Measurements from ENCODE around the gene E2F6. TPM values are rescaled to one million over a fixed set of nuclear protein-coding genes. Genes with fewer than 3 reads are reported as not detected.

Gene E2F6
- polyA plus RNA-seq, 3 donors = 3.5 to 6.4 (median 3.7) TPM

DNA sequence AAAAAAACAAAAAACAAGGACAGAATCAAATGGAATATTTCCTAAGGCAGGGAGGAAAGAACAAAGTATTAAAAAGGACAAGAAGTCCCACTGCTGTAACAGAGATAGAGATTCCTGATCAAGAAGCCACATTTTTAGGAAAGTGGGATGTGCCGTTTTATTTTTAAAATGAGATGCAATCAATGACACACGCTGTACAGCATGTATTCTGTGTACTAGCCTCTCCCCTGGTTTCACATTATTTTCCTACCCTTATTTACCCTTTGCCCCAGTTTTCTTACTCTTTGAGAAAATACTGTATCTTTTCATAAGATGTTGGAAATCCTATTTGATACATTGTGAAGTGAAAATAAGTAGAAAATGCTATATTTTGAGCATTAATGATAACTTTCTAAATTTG is 45.8 kb downstream of the E2F6 start:
- WGBS (ENCODE audit: insufficient coverage) = no CpG with 5 or more reads among the region's 2 CpGs
- DNase-seq = no peak
- Histone ChIP-seq H3K27ac (ENCODE audit: low read depth in 1 of 2, low read length in 2 of 2) (no peak overlapping the region), H3K4me2 (replicated peaks; ENCODE audit: extremely low read depth, low read length, poor library complexity, severe bottlenecking) (no peak overlapping the region), H3K9me3 (replicated peaks in 1 of 2; ENCODE audit: control insufficient read depth in 1 of 2, insufficient read depth in 1 of 2, low read length in 2 of 2) (peaks cover 5 to 12% of the 10 kb centered on the region in 2 donors), H3K4me3 (replicated peaks in 1 of 3; ENCODE audit: low read depth in 2 of 3, low read length in 3 of 3) (no peak overlapping the region), H3K79me2 (ENCODE audit: insufficient read depth, low read length) (no peaks in the 10 kb centered on the region), H2AFZ (ENCODE audit: insufficient read depth, low read depth, low read length, poor library complexity, severe bottlenecking) (no peak overlapping the region), H3K36me3 (replicated peaks in 1 of 2; ENCODE audit: control insufficient read depth in 1 of 2, insufficient read depth in 2 of 2, low read length in 2 of 2) (no peaks in the 10 kb centered on the region), H3K27me3 (ENCODE audit: control insufficient read depth in 2 of 2, insufficient read depth in 2 of 2, low read length in 2 of 2) (peaks cover 0 to 4% of the 10 kb centered on the region in 2 donors), H3K4me1 (ENCODE audit: control insufficient read depth in 1 of 2, insufficient read depth in 2 of 2, low read length in 2 of 2) (no peaks in the 10 kb centered on the region), H4K20me1 (ENCODE audit: insufficient read depth, low read length) (no peaks in the 10 kb centered on the region), H3K9ac (ENCODE audit: insufficient read depth, low read length, poor library complexity, severe bottlenecking) (no peak overlapping the region)
- Mint-ChIP-seq H3K27ac (no peak overlapping the region), H3K4me1 (no peaks in the 10 kb centered on the region), H3K4me3 (no peak overlapping the region), H3K36me3 (no peaks in the 10 kb centered on the region), H3K9me3 (peaks cover 8 to 18% (median 11%) of the 10 kb centered on the region in 7 donors), H3K27me3 (ENCODE audit: low read depth in 3 of 3) (peaks cover 0 to 6% (median 2%) of the 10 kb centered on the region in 3 donors)
- TF ChIP-seq, protein P1, sequence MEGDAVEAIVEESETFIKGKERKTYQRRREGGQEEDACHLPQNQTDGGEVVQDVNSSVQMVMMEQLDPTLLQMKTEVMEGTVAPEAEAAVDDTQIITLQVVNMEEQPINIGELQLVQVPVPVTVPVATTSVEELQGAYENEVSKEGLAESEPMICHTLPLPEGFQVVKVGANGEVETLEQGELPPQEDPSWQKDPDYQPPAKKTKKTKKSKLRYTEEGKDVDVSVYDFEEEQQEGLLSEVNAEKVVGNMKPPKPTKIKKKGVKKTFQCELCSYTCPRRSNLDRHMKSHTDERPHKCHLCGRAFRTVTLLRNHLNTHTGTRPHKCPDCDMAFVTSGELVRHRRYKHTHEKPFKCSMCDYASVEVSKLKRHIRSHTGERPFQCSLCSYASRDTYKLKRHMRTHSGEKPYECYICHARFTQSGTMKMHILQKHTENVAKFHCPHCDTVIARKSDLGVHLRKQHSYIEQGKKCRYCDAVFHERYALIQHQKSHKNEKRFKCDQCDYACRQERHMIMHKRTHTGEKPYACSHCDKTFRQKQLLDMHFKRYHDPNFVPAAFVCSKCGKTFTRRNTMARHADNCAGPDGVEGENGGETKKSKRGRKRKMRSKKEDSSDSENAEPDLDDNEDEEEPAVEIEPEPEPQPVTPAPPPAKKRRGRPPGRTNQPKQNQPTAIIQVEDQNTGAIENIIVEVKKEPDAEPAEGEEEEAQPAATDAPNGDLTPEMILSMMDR (IDR thresholded peaks at IDR 0.05) = no peak
- intact Hi-C loops (cut with micrococcal nuclease) = no loop called here

- Histone ChIP-seq H3K36me3 (replicated peaks in 1 of 2; ENCODE audit: control insufficient read depth in 1 of 2, insufficient read depth in 2 of 2, low read length in 2 of 2) (no peaks in the 10 kb centered on the region), H3K27ac (ENCODE audit: low read depth in 1 of 2, low read length in 2 of 2) (no peak overlapping the region), H3K79me2 (ENCODE audit: insufficient read depth, low read length) (no peaks in the 10 kb centered on the region), H3K27me3 (ENCODE audit: control insufficient read depth in 2 of 2, insufficient read depth in 2 of 2, low read length in 2 of 2) (peaks cover 0 to 4% of the 10 kb centered on the region in 2 donors), H2AFZ (ENCODE audit: insufficient read depth, low read depth, low read length, poor library complexity, severe bottlenecking) (no peak overlapping the region), H3K4me3 (replicated peaks in 1 of 3; ENCODE audit: low read depth in 2 of 3, low read length in 3 of 3) (no peak overlapping the region), H3K4me1 (ENCODE audit: control insufficient read depth in 1 of 2, insufficient read depth in 2 of 2, low read length in 2 of 2) (no peaks in the 10 kb centered on the region), H3K9me3 (replicated peaks in 1 of 2; ENCODE audit: control insufficient read depth in 1 of 2, insufficient read depth in 1 of 2, low read length in 2 of 2) (peaks cover 5 to 12% of the 10 kb centered on the region in 2 donors), H3K4me2 (replicated peaks; ENCODE audit: extremely low read depth, low read length, poor library complexity, severe bottlenecking) (no peak overlapping the region), H4K20me1 (ENCODE audit: insufficient read depth, low read length) (no peaks in the 10 kb centered on the region), H3K9ac (ENCODE audit: insufficient read depth, low read length, poor library complexity, severe bottlenecking) (no peak overlapping the region)
- H3K27me3 Mint-ChIP-seq (ENCODE audit: low read depth in 3 of 3) = peaks cover 0 to 6% (median 2%) of the 10 kb centered on the region in 3 donors
- WGBS (ENCODE audit: insufficient coverage) = 92% methylated on average over 7 of the region's 8 CpGs
- intact Hi-C loops (cut with micrococcal nuclease) = no loop called here
- H3K27ac Mint-ChIP-seq = no peak overlapping the region
- TF ChIP-seq, protein P1 (IDR thresholded peaks at IDR 0.05) = no peak
- no peaks in the 10 kb centered on the region for H3K4me1 Mint-ChIP-seq
- H3K9me3 Mint-ChIP-seq = peaks cover 8 to 18% (median 11%) of the 10 kb centered on the region in 7 donors
- no peaks in the 10 kb centered on the region for H3K36me3 Mint-ChIP-seq
- DNase-seq = no peak
- no peak overlapping the region for H3K4me3 Mint-ChIP-seq
These were observed 46.2 kb downstream of the E2F6 start for GRCh38 chr2:11419781-11420180.

Measured in CD14-positive monocyte (primary cell).